GM12875 (cell line): ENCODE measurements around the gene LRP1B.

ENCODE experiments used
- H3K4me3 ChIP-seq: one replicate; pipeline ENCODE4 v1.5.1; 2011; ENCODE audit warnings: low read depth, low read length, control low read depth
- TF ChIP-seq, protein P1 (sequence below): IDR thresholded peaks from 2 replicates; pipeline ENCODE4 v1.5.1; 2011; ENCODE audit warnings: low read depth, mild to moderate bottlenecking, control low read depth, inconsistent platforms, low read length, moderate library complexity, borderline replicate concordance; ENCODE audit not compliant: insufficient read depth

Gene LRP1B

DNA sequence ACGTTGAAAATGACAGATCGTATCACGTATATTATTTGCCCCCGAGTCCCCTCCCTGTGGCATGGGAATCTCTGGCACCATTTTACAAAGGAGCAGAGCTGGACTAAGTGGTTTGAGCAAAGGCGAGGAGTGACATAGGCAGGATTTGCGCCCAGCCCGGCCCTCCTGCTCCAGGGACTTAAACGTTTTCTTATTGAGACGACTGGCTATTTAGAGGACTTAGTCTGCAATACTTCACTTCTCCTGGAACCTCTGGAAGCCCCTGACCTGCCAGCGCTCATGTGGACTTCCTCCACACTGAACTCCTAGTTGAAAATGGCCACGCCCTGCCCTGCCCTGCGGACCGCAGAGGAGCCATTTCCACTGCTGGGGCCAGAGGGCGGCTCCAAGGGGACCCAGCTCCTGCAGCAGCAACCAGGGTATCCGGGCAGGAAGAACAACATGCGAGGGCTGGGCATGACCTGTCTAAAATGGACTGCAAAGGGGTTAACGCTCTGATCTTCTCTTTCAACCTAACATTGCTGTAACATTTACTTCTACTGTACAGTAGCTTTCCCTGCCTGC lies 690.7 kb downstream of the LRP1B start:
- H3K4me3 ChIP-seq: no peak overlapping the region
- TF ChIP-seq, protein P1, sequence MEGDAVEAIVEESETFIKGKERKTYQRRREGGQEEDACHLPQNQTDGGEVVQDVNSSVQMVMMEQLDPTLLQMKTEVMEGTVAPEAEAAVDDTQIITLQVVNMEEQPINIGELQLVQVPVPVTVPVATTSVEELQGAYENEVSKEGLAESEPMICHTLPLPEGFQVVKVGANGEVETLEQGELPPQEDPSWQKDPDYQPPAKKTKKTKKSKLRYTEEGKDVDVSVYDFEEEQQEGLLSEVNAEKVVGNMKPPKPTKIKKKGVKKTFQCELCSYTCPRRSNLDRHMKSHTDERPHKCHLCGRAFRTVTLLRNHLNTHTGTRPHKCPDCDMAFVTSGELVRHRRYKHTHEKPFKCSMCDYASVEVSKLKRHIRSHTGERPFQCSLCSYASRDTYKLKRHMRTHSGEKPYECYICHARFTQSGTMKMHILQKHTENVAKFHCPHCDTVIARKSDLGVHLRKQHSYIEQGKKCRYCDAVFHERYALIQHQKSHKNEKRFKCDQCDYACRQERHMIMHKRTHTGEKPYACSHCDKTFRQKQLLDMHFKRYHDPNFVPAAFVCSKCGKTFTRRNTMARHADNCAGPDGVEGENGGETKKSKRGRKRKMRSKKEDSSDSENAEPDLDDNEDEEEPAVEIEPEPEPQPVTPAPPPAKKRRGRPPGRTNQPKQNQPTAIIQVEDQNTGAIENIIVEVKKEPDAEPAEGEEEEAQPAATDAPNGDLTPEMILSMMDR: no peak

DNA sequence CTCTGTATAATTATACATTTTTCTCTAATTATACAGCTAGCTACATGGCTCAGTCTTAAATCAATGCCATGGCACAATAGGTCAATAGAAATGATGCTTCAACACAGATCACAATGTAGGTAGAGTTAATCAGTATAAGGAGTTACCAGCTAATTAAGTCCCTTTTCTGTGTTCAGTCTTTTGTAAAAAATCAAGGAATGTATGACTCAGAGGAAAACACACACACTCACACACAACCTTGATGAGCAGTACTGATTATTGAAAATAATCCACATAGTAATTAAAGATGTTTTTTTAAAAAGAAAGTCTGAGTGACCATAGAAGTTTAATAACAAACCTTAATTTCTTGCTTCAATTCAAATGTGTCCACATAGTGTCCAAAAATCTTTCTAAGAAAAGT lies 691.3 kb downstream of the LRP1B start:
- TF ChIP-seq, protein P1: no peak
- H3K4me3 ChIP-seq: no peak overlapping the region

DNA sequence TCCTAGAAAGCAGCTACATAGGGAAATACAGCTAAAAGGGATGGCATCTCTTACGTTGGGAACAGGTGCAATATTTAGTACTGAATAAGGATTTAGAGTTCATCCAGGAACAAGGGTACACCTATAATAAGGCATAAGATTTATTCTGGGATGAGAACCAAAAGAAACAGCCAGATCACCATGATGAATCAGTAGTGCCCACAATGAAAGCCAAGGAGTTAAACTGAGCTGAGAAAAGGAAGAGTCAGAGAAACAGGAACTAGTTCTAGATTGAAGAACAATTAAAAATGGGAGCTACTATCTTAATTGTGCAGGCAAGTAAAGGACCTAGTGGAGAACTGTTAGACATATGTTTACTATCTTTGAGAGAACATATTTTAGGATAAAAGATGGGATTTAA lies 692.3 kb downstream of the LRP1B start:
- TF ChIP-seq, protein P1: no peak
- H3K4me3 ChIP-seq: no peak overlapping the region

DNA sequence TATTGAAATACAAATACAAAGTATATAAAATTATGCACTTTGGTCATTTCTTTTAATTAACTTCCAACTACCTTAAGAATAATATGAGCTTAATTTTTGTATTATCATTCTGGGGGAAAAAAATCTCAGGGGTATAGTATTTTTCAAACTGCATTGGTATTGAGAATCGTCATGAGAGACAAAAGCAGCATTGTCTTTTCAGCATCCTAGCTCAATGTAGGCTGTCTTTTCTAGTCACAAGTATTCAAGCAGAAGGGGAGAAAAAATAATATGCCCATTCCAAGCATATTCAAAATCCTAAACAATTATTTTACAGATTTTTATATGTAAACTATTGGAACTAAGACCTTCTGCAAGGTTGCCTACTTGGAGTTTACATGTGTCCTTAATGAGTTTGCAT lies 693.3 kb downstream of the LRP1B start:
- TF ChIP-seq, protein P1: no peak
- H3K4me3 ChIP-seq: no peak overlapping the region

- no peak overlapping the region for H3K4me3 ChIP-seq
- TF ChIP-seq, protein P1: no peak
Observed at GRCh38 chr2:141423124-141423523, 707.7 kb downstream of the LRP1B start.

- no peak overlapping the region for H3K4me3 ChIP-seq
- TF ChIP-seq, protein P1: no peak
Observed at GRCh38 chr2:141417246-141417797, 713.5 kb downstream of the LRP1B start.

DNA sequence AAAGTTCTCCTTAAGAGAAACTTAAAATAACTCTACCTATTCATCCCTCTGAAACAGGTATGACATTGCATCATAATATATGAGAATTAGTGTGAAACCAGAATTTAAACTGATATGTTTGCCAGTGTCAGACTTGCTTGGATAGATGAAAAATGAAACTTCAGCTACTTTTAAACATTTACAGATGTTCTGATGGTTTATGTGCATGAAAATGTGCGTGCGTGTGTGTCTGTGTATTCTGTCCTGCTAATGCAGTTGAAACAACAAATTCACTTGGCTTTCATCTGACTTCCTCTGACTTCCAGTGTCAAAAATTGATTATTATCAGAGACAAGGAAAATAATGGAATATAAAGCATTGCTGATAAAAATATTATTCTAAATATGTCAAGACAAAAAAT lies 719.4 kb downstream of the LRP1B start:
- TF ChIP-seq, protein P1: no peak
- H3K4me3 ChIP-seq: no peak overlapping the region
